HG03442 (cell line): ENCODE results near the gene DPCD.

Source experiments
- ATAC-seq: cut with Tn5 transposase; IDR thresholded peaks from one replicate; pipeline ENCODE4 v1.9.1; 2021; ENCODE audit warnings: mild to moderate bottlenecking, moderate library complexity; ENCODE audit not compliant: unreplicated experiment

DPCD gene

DNA sequence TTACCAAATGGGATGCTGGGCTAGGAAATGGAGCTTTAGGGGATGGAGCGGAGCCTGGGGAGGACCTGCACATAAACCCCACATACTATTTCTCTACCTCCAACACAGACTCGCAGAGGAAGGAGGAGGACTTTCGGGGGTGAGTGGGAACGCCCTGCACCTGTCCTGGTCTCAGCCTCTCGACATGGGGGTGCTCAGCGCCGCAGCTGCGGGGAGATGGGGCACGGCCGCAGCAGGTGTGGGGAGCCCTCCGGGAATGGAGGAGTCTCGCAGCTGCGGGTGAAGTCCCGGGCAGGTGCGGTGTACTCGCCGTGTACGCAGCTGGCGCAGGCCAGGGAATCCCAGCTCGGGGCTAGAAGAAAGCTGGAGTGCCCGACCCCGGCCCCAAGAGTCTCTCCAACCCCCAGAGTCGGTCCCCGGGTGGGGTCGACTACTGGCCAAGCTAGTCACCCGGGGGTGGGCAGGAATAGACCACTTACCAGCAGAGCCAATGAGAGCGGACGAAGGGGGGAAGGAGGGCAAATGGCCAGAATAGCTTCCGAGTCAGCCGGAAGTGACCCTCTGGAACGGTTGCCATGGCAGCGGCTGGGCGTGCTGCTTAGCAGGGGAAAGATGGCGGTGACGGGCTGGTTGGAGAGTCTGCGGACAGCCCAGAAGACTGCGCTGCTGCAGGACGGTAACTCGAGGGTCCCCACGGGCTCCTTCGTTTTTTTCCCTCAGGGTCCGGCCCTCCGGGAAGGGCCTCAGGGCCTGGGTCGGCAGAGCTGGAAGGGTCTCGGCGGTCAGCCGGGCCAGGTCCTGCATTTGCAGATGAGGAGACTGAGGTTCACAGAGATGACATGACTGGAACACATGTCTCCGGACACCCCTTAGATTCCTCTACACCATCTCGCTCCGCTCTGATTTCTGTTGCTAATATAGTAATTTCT is at the start of gene DPCD, which contains the start of gene POLL:
Gene DPCD (plus strand): TSS at position 597 of the 929 bp plus-strand sequence. CDS start 16 bp downstream, at position 613.
Gene POLL (minus strand): TSS at position 533 of the 929 bp plus-strand sequence. CDS start 897 bp downstream, outside the sequence.
- peak; percentile 93 for ATAC-seq

DNA sequence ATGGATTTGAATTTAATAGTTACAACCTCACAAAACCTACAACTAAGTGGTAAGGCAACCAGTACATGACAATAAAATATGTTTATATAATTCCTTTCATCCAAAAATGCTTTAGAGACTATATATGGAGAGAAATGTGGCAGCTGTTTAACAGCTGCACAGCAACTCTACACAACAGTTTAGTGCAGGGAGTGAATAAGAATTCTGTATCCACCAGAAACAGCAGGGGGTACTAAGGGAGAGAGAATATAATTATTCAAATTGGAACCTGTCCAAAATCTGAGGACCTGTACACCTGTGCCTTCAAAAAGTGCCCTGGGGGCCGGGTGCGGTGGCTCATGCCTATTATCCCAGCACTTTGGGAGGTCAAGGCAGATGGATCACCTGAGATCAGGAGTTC is 49.7 kb upstream of the DPCD start:
- ATAC-seq = no peak

DNA sequence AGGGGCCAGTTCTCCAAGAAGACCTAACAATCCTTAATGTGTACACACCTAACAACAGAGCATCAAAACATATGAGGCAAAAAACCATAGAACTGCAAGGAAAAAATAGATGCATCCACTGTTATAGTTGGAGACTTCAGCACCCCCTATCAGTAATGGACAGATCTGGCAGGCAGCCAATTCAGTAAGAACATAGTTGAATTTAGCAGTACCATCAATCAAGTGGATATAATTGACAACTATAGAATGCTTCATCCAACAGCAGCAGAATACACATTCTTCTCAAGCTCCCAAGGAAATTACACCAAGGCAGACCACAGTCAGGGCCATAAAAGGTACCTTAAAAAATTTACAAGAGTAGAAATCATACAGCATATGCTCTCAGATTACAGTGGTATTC is 42.2 kb upstream of the DPCD start:
- ATAC-seq = no peak

DNA sequence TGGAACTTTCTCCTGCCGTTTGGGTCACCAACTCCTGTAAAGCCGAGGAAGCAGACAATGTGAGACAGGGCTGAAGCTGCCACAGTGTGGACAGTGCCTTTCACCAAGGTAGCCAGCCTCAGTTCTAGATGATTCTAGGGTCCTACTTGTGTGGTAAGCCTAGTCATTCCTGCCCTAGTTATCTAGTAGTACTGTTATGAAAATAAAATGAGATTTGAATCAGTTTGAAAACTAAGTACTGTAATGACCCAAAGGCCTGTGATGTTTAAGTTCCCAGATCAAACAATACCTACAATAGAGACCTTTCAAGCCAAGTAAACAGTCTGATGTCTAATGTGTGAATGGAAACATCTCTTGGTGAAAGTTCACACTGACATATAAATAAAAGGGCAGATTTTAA is 37.2 kb upstream of the DPCD start:
- no peak for ATAC-seq

DNA sequence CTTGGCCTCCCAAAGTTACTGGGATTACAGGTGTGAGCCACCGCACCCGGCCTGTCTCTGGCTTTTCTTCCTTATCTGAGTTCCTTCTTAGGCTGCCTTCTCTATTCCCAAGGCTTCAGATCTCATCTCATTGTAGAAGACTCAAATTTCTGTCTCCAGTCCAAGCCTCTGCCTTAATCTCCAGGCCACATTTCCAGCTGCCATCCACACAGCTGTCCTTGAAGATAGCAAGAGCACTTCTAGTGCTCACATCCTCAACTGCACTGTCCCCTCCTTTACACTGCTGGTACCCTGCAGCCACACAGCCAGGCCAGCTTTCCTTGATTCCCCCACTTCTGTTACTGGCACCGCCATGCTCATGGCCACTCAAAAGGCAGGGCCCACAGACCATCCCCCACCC is 35.7 kb upstream of the DPCD start:
- no peak for ATAC-seq

DNA sequence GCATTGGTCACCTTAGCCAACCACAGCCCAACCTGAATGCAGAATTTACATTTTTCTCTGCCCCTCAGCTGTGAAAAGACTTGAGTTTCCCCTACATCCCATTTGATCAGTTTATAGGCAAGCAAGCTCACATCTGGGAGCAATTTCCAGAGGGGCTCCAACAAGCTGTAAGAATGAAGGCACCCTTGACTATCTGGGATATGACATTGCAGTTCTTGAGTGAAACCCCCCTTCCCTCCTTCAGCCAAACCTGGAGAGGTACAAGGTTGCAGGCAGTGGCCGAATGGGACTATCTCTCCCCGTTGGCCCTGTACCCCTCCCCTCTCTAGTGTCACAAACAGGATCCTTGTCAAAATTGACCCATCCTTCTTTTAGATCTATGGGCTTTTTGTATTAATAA is 30.6 kb upstream of the DPCD start:
- ATAC-seq = no peak

DNA sequence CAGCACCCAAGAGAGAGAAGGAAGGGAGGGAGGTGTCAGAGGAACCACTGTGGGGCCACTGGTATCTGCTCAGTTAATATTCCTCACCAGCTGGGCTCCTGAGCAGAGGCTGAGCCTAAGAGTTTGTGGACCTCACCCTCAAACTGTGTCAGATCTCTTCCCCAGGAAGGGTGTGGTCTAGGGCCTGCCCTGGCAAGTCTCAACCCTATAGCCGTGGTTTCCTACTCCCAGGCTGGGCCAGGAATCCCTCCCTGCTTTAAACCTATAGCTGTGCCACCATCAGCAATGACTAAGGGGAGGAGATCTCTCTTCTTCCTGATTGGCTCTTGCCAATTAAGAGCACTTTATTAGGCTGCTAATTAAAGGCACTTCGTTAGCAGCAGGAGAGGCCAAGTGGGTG is 29.9 kb upstream of the DPCD start:
- ATAC-seq = peak; percentile 39

DNA sequence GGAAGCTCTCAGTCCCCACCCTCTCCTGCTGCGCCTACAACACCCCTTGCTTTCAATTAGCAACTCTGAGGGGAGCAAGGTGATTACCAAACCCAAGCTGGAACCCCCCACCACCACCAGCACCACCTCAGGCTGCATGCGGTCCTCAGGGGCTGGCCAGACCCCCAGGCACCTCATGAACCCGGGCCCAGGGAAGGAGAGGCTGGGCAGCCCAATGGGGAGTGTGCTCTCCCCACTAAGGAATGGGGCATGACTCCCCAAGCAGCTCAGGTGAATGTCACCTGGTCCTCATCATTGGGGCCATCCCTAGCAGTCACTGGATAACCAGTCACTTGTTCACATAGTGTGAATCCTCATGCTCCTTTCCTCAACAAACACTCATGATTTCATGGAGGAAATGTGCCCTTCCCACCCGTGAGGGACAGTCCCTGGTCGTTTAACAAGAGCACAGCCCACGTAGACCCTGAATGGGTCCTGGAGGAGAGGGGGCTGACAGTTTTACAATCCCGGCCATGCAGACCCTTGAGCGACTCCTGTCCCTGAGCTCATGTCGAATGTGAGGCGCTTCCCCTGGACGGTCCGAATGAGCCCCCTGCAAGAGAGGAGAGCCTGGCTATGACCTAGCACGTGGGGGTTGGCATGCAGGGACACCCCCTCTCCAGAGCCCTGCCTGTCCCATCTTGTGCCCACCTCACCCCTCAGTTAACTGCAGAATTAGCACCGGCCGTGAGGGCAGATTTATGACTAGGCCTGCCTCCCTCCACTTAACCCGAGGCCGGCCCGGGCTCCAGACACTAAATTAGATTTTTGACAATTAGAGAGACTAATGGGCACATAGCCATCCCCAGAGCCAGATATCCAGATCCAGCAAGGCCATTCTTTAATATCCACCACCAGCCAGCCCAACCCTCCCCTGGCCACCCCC is 29.2 kb upstream of the DPCD start:
- no peak for ATAC-seq

DNA sequence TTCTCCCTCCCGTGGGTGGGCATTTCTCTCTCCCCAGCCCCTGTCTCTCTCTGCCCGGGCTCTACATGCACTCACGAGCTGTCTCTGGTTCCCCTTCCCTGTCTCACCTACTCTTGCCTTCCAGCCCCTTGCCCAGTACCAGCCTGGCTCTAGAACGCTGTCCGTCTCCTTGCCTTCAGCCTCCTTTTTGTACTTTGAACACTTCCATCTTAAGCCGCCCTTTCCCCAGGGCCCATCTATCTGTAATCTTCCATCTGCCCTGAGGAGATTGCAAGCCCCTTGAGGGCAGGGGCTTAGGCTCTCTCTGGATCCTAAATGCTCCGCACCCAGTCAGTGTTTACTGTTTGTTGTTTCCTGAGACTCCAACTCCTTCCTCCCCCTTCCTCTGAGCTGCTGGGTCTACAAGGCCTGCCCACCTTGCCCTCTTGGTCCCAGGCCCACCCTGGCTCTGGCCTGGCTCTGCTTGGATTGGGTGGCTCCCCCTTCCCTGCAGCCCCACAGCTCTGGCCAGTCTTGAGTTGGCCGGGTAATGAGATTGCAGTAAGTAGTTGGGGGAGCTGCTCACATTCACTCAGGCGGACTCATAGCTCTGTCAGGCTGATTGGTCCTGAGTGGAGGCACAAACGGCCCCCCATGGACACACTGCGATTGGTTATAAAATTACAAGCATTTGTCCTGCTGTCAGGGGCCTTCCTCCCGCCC is 28.4 kb upstream of the DPCD start:
- no peak for ATAC-seq

DNA sequence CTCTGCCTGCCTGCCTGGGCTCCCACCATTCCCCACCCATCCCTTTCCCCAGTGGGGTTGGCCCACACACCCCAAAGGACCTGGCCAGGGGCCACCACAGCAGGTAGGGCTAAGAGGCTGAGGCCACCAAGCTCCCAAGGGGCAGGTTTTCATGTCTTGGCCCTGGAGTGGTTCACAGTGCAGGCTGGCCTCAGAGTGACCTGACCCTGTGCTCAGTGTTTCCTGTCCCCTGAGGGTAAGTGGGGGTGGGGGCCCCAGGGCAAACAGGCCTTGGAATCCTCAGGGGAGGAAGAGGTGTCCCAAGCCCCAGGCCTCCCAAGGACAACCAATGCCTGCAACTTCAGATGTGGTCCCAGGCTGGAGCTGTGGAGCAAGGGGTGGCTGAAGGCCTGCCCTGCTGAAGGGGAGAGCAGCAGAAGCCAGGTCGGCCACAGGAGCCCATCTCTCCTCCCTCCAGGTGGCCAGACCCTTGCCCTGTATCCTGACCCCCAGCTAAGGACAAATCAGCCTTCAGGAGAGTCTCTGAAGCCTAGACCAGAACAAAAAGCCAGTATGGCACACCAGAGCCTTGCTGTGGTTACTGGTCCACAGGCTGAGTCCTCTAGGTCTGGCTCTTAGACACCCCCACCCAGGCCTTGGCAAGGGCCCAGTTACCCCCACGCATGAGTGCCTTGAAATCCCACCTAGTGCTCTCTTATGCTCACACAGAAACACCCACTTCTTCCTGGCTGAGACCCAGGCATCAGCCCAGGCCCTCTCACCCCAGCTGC is 27.6 kb upstream of the DPCD start:
- ATAC-seq = no peak

DNA sequence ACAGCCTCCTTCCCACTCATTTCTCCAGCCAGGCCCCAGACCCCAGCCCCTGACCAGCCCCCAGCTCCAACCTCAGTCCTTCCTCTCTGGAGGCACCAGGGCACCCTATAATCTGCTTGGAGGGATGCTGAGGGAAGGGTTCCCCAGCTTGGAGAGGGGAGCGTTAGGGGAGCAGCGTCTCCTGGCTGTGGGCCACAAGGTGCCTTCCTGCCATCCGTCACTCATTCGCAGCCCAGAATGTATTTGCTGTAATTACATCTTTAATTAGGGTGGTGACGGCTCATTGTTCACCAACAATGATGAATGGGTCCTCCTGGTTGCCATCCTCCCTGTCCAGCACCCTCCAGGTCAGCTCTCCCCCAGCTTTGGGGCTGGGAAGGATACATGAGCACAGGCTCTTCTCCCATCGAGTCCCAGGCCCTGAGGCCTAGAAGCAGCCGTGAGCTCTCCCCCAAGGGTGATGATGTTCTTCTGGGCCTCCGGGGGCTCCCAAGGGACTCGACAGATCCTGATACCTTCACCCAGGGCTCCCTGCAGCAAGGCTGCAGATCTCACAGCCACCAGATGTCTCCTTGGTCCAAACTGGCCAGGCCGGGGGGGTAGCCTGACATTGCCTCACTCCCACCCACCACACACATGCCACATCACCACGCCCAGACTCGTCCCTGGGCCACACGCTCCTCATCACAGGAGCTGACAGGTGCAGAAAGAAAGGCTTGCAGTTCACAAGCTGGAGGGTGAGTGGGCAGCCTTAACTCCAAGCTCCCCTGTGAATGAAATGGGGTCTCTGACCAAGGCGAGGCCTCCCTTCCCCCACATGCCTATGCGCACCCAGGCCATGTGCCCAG is 26.8 kb upstream of the DPCD start:
- ATAC-seq = no peak

DNA sequence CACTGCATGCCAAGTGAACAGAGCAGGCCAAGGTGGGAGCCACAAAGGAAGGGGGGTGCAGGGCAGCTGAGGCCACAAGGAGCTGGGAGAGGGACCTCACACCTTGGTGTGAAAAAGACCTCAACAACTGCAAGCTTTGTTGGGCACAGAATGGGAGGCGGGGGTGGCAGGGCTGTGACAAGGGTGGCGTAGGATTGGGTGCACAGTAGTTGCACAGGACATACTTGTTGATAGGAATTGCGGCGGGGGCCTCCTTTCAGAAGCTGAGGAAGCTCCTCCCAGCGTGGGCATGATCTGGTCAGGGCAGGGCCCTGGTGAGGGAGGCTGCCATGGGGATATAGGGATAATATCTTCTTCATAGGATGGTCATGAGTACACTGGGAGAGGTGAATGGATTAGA is 25.9 kb upstream of the DPCD start:
- no peak for ATAC-seq

DNA sequence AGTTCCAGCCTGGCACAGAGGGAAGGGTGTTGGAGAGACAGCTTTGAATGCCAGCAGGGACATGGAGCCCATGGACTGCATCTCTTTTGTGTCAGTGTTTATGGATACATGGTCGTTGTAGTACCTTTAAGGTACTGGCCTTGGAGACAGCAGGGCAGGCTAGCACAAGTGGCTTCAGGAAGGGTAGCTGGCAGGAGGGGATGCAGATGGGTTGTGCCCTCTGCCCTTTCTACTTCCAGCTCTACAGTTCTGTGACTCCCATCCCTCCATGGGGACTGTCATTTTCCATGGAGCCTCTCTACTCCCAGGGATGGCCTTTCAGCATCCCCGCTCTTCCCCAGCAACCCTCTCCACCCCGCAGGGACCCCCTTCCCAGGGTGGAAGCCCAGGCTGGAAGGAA is 25.1 kb upstream of the DPCD start:
- ATAC-seq = no peak

DNA sequence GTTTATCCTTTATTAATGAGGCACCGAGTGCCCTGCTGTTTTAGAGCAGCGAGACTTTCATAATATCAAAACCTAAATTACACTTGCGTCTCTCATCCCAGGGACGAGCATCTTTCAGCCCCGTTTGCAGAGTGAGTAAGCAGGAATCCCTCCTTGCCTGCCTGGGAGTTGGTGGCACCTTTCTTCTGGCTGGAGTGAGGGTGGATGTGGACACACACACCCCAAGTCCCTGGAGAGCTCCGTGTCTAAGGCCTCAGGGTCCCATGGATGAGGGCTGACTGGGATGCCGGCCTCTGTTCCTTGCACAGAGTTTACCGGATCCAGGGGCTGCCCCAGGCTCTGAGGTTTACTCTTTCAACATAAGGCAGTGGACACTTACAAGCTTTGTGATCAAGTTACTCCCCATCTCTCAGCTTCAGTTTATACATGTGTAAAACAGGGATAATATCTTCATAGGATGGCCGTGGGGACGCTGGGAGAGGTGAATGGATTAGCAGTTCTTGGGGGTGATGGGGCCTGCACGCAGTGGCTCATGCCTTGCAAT is 24.6 kb upstream of the DPCD start:
- no peak for ATAC-seq

DNA sequence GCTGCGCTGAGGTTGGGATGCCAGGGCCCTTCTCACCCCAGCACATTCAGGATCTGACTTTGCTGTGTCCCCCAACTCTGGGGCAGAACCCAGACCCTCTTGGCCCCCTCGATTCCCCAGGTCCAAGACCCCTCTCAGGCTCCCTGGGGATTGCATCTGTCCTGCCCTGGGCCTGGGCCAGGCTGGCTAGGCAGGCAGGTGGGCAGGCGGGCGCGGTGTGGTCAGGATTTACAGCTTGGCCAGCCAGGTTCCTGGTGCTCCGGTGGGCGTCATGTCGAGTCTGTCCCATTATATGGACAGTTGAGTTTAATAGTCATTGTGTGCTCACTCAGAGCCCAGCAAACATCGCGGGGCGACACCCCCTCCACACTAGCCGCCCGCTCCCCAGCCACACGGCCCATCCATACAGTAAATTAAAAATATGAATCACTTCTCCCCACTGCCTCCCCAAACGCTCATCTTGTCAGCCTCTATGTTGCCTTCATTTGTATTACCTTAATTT is 23.6 kb upstream of the DPCD start:
- no peak for ATAC-seq

DNA sequence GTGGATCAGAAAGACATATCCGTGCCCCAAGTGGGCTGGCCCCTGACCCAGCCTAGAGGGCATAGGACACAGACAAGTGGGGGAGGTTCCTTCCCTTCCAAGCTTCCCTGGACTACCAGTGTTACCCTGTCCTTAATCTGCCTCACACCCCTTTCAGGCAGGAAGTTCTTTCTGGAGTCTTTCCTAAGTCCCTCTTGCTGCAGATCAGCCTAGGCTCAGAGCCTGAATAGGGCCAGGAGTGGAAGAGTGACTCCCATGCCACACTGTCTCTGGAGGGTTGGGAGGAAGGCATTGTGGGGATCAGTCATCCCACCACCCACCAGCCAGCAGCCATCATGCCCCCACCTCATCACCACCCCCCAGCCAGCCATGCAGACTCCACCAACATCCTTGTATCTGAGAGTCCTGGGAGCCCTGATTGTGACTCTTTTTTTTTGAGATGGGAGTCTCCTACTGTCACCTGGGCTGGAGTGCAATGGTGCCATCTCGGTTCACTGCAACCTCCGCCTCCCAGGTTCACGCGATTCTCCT is 22.7 kb upstream of the DPCD start:
- ATAC-seq = no peak

DNA sequence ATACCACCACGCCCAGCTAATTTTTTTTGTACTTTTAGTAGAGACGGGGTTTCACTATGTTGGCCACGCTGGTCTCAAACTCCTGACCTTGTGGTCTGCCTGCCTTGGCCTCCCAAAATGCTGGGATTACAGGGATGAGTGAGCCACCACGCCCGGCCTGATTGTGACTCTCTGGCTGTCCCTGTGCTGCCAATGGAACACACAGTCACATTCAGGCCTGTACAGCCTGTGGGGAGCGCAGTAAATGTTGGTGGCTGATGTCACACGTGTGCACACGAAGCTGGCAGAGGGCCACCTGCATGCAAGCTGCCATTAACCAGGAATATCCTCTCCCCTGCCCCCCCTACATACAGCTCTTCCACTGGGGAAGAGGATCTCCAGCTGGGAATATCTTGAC is 22.2 kb upstream of the DPCD start:
- no peak for ATAC-seq

DNA sequence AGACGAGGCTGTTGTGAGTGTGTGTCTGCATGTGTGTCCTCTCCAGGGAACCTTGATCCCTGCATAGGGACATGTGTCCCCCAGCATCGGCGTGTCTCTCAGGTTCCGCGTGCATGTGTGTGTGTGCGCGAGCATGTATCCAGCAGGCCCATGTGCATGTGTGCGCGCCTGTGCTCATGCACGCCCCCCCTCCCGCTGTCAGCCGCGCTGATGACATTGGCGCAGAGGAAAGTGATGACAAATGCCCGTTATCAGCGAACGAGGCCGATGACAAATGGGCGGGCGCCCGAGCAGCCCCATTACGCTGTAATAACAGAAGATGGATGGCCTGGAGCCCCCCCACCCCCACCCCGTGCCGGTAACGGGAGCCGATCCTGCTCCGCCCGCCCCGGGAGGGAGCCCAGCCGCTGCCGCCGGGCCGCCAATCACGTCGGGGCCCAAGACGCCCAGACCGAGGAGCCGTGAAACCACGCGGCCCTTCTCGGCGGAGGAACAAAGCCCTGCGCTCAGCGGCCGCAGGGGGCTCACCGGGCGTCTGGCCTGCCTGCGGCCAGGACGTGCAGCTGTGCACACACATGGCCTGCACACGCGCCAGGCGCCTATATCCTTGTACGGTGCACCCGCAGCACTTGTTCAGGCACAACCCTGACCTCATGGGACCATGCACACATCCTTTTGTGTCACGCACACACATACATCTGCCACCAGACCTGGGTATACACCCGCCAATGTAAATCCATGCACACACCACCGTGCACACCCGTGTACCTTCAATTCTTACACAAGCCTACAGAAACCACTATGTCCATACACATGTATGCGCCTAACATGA is 21.6 kb upstream of the DPCD start:
- ATAC-seq = no peak
